Stimulated activated naive CD4-positive, alpha-beta T cell (primary cell): Measurements from ENCODE around the gene IRF7.

Experiments used
- DNase-seq, 6 experiments: peaks; one replicate each; lab custom pipeline; 2025; lab: John Stamatoyannopoulos, UW

The IRF7 gene

DNA sequence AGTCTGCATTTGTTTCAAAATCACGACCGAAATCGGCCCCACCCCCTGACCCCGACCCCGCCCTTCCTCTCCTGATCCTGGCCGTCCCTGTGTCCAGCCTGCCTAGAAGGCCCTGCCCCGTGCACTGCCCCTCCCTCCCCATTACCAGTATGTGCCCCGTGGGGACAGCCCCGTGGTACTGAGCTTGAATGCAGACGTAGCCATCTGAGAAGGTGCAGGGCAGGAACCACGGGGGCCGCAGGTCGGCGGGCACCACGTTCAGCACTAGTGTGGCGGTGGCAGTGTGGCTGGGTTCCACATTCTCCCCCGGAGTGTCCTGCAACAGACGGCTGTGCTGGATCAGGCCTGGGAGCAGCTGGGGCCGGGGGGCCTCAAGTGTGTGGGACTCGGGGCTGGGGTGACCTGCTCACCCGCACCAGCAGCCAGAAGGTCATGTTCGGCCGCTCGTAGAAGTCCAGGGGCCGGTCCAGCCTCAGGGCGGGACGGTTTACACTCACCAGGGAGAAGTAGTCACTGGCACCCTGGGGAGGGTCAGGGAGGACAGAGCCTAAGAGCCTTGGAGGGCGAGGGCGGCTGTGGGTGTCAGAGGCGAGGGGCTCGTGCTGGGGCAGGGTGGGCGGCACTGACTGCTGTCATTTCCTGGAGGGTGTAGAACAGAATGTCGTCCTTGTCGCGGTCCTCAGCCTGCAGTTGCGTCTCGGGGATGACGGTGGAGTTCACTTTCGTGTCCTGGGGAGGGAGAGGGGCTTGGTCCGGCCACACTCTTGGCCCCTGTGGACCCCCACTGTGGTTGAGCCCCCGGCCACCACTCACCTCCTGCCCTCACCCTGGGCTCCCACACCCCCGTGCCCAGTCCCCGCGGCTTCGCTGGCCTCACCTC, 5.4 kb upstream of the IRF7 start:
- no peak for DNase-seq

GRCh38 chr11:620201-620600, 4.5 kb upstream of the IRF7 start:
- no peak for DNase-seq

DNA sequence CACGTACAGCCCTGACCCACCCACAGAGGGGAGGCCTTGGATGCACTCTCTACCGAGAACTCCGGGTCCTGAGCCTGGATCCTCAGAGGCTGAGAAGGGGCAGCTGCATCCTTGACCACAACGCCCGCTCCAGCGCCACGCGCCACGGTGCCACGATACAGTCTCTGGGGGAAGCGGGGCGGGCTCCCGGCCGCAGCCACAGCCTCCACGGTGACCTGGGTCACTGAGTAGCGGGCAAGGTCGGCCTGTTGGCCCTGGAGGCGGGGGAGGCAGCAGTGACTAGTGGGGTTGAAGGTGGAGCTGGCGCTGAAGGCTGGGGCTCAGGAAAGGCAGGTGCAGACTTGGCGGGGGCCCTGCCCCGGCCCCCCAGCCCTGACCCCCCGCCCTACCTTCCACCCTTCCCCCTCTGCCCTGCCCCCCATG, 3.9 kb upstream of the IRF7 start:
- DNase-seq: no peak

DNA sequence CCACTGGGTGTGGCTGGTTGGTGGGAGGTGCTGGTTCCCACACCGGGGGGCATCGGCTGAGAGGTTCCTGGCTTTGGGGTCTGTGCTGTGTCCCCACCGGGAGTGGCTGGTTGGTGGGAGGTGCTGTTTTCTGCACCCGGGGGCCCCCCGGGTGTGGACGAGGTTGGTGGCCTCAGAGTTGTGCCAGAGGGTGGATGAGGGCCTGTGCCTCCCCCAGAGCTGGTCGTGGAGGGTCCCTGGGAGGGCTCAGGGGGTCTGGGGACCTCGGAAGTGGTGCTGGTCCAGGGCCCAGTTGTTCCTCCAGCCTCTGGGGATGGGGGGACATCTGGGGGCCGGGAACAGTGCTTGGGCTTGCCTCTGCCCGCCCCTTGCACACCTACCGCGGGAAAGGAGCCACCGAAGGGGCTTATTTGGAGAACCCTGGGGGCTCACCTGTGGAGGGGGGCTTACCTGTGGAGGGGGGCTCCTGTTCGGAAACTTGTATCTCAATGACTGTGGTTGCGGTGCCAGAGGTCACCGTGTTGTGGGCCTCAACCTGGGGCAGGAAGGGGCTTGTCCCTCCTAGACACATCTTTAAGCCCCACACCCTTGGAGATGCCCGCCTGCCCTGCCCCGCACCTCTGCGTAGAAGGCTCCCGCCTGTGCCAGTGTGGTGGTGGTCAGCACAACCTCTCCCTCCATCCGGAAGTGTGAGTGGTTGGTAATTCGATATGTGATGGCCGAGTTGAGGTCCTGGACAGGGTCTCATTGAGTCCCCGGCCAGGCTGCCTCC, 3.3 kb upstream of the IRF7 start:
- DNase-seq: no peak

DNA sequence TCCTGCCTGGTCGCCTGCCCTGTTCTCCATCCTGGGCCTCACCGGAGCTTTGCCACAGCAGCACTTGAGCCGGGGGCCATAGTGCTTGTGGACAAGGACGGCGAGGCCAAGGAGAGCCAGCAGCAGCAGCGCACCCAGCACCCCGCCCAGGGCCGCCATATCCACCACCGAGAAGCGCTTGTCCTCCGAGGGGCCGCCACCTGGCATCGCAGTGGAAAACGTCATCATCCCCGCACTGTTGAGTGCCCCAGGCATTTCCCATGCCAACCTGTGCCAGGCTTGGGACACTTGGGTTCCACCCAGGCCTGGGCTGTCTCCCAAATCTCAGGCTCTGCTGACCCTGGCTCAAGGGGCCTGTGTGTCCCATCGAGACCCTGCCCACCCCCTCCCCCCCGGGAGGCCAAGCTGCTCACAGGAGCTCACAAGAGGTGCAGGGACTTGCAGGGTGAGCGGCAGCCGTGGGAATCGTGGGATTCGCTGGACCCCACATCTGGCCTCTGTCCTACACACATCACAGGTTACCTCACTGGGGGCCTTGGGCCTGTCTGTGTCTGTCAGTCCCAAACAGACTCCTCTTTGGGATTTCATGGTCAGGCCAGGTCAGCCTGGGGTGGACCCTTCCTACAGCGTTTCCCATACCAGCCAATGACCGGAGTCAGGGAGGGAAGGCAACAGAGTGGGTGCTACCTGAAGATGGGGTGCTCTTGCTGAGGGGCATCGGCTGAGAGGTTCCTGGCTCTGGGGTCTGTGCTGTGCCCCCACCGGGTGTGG, 2.3 kb upstream of the IRF7 start:
- DNase-seq: no peak

- DNase-seq: no peak
Observed at GRCh38 chr11:617199-617911, 1.6 kb upstream of the IRF7 start.

DNA sequence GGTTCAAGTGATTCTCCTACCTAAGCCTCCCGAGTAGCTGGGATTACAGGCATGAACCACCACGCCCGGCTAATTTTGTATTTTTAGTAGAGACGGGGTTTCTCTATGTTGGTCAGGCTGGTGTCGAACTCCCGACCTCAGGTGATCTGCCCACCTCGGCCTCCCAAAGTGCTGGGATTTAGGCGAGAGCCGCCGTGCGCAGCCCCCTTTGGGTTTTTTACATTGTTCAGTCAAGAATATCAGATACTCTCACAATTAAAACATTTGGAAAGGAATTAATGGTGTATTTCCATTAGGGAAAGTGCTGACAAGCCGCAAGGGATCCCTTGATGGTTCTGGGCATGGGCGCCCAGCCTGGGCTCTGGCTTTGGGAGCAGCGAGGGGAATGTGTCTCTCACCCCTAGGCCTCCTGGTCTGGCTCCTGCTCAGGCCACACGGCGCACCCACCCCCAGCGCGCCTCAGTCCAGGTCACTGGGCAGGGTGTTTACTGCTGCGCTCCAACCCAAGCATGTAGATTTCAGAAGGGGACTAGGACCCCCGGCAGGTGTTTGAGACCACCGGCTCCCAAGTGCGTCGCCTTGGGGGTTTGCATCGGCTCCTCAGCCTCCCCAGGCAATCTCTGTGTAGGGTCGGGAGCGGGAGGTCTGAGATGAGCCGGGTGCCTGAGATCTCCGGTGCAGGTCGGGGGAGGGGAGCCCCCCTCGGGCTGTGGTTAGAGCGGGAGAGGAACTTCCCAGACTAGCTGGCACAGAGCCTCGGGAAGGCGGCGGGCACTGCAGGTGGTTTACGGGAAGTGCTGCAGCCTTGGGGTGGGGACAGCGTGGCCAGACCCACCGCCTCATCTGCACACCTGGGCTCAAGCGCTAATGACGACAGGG, 809 bp upstream of the IRF7 start:
- no peak for DNase-seq

DNA sequence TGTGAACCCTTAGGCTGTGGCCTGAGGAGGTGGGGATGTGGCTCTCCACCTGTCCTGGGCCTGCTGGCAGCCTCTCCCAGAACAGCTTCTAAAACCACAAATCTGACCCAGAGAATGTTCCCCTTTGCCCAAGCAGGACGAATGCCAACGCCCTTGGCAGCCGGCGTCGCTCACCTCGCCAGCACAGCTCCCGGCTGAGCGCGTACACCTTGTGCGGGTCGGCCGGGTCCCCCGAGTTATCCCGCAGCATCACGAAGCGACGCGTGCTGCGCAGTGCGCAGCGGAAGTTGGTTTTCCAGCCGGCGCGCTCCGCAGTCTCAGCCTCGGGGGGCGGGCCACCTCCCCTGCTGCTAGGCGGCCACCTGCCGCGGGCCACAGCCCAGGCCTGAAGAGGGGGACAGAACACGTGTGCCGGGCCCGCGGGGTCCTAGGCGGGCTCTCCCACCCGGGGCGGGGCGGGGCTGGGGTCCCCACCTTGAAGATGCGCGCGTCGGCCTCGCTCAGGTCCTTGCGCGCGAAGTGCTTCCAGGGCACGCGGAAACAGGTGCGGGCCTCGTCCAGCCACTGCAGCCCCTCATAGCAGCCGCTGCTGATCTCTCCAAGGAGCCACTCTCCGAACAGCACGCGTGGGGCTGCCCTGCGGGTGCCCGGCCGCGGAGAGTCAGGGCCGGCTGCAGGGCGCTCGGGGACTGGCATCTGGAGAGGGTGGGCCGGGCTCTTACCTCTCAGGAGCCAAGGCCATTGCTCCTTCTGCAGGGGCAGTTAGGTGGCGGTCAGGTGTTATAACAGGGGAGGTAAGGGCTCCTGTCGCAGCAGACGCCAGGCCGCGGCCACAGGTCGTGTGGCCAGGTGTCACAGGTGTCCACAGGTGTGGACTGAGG, 887 bp downstream of the IRF7 start:
- DNase-seq: peak in 1 of 6 experiments; percentile 51

GRCh38 chr11:614021-614622, 1.6 kb downstream of the IRF7 start:
- DNase-seq: no peak

- peak; percentile 73 to 92 (median 86) for DNase-seq
Observed at GRCh38 chr11:613369-613968, 2.3 kb downstream of the IRF7 start.

DNA sequence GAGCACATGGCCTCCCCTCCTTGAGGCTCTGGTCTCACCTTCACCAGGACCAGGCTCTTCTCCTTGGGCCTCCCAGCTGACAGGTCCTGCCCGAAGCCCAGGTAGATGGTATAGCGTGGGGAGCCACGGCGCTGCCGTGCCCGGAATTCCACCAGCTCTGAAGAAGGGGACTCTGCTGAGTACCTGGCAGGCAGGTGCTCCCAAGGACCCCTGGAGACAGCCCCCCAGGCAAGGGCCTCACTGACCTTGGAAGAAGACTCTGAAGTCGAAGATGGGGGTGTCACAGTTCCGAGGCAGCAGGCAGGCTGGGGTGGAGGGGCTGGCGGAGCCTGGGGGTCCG, 2.8 kb downstream of the IRF7 start:
- DNase-seq: no peak

- no peak for DNase-seq
Observed at GRCh38 chr11:612201-612960, 3.4 kb downstream of the IRF7 start.

- no peak for DNase-seq
Observed at GRCh38 chr11:611001-611996, 4.5 kb downstream of the IRF7 start.

DNA sequence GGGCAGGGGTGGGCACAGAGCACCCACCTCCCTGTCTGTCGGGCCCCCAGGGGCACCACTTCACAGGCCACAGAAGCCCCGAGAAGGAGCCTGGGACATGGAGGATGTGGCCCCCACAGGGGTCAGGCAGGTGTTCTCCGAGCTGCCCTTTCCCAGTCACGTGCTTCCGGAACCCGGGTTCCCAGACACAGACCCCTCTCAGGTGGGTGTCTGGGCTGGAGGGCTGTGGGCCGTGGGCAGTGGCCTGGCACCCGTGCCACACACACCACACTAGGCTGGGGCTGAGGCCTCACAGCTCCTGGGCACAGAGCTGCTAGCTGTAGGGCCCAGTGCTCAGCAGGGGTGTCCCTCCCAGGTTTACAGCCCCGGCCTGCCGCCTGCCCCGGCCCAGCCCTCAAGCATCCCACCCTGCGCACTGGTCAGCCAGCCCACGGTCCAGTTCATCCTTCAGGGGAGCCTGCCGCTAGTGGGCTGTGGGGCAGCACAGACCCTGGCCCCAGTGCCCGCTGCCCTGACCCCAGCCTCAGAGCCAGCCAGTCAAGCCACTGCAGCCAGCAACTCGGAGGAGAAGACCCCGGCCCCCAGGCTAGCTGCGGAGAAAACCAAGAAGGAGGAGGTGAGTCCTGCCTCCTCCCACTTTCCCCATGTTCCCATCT, 5.5 kb downstream of the IRF7 start:
- no peak for DNase-seq

GRCh38 chr11:609341-609811, 6.4 kb downstream of the IRF7 start:
- DNase-seq: no peak

DNA sequence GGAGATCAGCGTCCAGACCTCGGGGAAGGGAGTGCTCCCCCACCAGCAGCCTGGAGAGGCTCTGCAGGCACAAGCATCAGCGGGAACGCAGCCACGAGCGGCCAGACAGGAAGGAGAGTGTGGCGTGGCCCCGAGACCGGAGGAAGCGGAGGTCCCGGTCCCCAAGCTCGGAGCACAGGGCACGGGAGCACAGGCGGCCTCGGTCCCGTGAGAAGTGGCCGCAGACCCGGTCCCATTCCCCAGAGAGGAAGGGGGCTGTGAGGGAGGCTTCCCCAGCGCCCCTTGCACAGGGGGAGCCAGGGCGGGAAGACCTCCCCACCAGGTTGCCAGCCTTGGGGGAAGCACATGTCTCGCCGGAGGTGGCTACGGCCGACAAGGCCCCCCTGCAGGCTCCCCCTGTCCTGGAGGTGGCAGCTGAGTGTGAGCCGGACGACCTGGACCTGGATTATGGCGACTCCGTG, 6.9 kb downstream of the IRF7 start:
- DNase-seq: no peak
